GM21526 (cell line): ENCODE results near the gene SCYL1.

Experiments used
- ATAC-seq: cut with Tn5 transposase; IDR thresholded peaks from one replicate; pipeline ENCODE4 v1.9.1; 2021; ENCODE audit warnings: moderate library complexity; ENCODE audit not compliant: unreplicated experiment, low FRiP score

The SCYL1 gene

GRCh38 chr11:65578667-65579066 lies 53.8 kb downstream of the SCYL1 start:
- no peak for ATAC-seq

- no peak for ATAC-seq
Measured at GRCh38 chr11:65579291-65579690, 54.4 kb downstream of the SCYL1 start.

GRCh38 chr11:65580031-65580692 lies 55.3 kb downstream of the SCYL1 start:
- no peak for ATAC-seq

GRCh38 chr11:65580756-65581155 lies 55.9 kb downstream of the SCYL1 start:
- ATAC-seq: no peak

GRCh38 chr11:65581928-65582327 lies 57.0 kb downstream of the SCYL1 start:
- ATAC-seq: no peak

GRCh38 chr11:65583589-65583988 lies 58.7 kb downstream of the SCYL1 start:
- no peak for ATAC-seq

- ATAC-seq: no peak
Measured at GRCh38 chr11:65584106-65584505, 59.2 kb downstream of the SCYL1 start.

- ATAC-seq: no peak
Measured at GRCh38 chr11:65584723-65585171, 59.9 kb downstream of the SCYL1 start.

GRCh38 chr11:65585396-65586246 lies 60.7 kb downstream of the SCYL1 start:
- ATAC-seq: no peak

- no peak for ATAC-seq
Measured at GRCh38 chr11:65586247-65586630, 61.4 kb downstream of the SCYL1 start.

- no peak for ATAC-seq
Measured at GRCh38 chr11:65586676-65587075, 61.8 kb downstream of the SCYL1 start.
